HEK293T (cell line): ENCODE results near the gene FYB1.

Experiments
- CTCF ChIA-PET: fragments of 350-600 bp; formaldehyde crosslinking; extraction: SDS; loops from one replicate; lab custom pipeline; 2021; ENCODE audit warnings: antibody characterized with exemption, inconsistent platforms; lab: Yijun Ruan, JAX
- POLR2A ChIA-PET: fragments of 350-600 bp; formaldehyde crosslinking; extraction: SDS; loops from one replicate; lab custom pipeline; 2020; ENCODE audit warnings: antibody characterized with exemption, inconsistent platforms; lab: Yijun Ruan, JAX
- DNase-seq: peaks from one replicate; pipeline ENCODE4 v3.0.0; 2012; ENCODE audit warnings: mixed read lengths; ENCODE audit errors: extremely low spot score
- ARNT ChIP-seq: fragments of 450-650 bp; IDR thresholded peaks from 2 replicates; pipeline ENCODE4 v1.6.1; 2017; ENCODE audit warnings: mild to moderate bottlenecking
- BHLHE40 ChIP-seq: fragments of 450-650 bp; IDR thresholded peaks from 2 replicates; pipeline ENCODE4 v1.6.1; 2016; ENCODE audit warnings: mild to moderate bottlenecking, moderate library complexity, borderline replicate concordance
- CTBP1 ChIP-seq: fragments of 450-650 bp; IDR thresholded peaks from 2 replicates; pipeline ENCODE4 v1.6.1; 2016; ENCODE audit warnings: borderline replicate concordance
- ELF4 ChIP-seq: fragments of 450-650 bp; IDR thresholded peaks from 2 replicates; pipeline ENCODE4 v1.6.1; 2017; ENCODE audit warnings: antibody characterized with exemption
- FOXA1 ChIP-seq: fragments of 450-650 bp; IDR thresholded peaks from 2 replicates; pipeline ENCODE4 v1.6.1; 2016; ENCODE audit warnings: mild to moderate bottlenecking
- FOXK2 ChIP-seq: fragments of 450-650 bp; IDR thresholded peaks from 2 replicates; pipeline ENCODE4 v1.6.1; 2016; ENCODE audit warnings: mild to moderate bottlenecking
- FOXM1 ChIP-seq: fragments of 450-650 bp; IDR thresholded peaks from 2 replicates; pipeline ENCODE4 v1.6.1; 2017; ENCODE audit warnings: mild to moderate bottlenecking, borderline replicate concordance
- HDGF ChIP-seq: fragments of 450-650 bp; IDR thresholded peaks from 2 replicates; pipeline ENCODE4 v1.6.1; 2017; ENCODE audit warnings: antibody characterized with exemption, borderline replicate concordance
- L3MBTL2 ChIP-seq: fragments of 450-650 bp; conservative IDR thresholded peaks from 2 replicates; pipeline ENCODE4 v1.6.1; 2016; ENCODE audit warnings: mild to moderate bottlenecking
- LEF1 ChIP-seq: fragments of 450-650 bp; IDR thresholded peaks from 2 replicates; pipeline ENCODE4 v1.6.1; 2017; ENCODE audit warnings: mild to moderate bottlenecking, borderline replicate concordance
- NFRKB ChIP-seq: fragments of 450-650 bp; IDR thresholded peaks from 2 replicates; pipeline ENCODE4 v1.6.1; 2016; ENCODE audit warnings: mild to moderate bottlenecking, moderate library complexity
- PKNOX1 ChIP-seq: fragments of 450-650 bp; IDR thresholded peaks from 2 replicates; pipeline ENCODE4 v1.6.1; 2016
- SP1 ChIP-seq: fragments of 450-650 bp; IDR thresholded peaks from 2 replicates; pipeline ENCODE4 v1.6.1; 2017
- SUZ12 ChIP-seq: fragments of 450-650 bp; IDR thresholded peaks from 2 replicates; pipeline ENCODE4 v1.6.1; 2016; ENCODE audit warnings: mild to moderate bottlenecking
- TARDBP ChIP-seq: fragments of 450-650 bp; IDR thresholded peaks from 2 replicates; pipeline ENCODE4 v1.6.1; 2016
- ZNF384 ChIP-seq: fragments of 450-650 bp; IDR thresholded peaks from 2 replicates; pipeline ENCODE4 v1.6.1; 2016

The FYB1 gene

GRCh38 chr5:39192450-39193160 is 26.8 kb downstream of the FYB1 start:
- ChIA-PET POLR2A (no interaction called here), CTCF (no interaction called here)
- TF ChIP-seq LEF1 (no peak), ZNF384 (no peak), TARDBP (no peak), FOXK2 (no peak), ELF4 (no peak), SUZ12 (no peak), BHLHE40 (no peak), FOXA1 (no peak), NFRKB (no peak), FOXM1 (no peak), SP1 (no peak), L3MBTL2 (no peak), ARNT (no peak), PKNOX1 (no peak), HDGF (no peak), CTBP1 (no peak)
- no peak for DNase-seq

GRCh38 chr5:39191216-39191615 is 28.1 kb downstream of the FYB1 start:
- POLR2A ChIA-PET = no interaction called here
- CTCF ChIA-PET = no interaction called here
- no peak for DNase-seq
- TF ChIP-seq FOXK2 (no peak), SUZ12 (no peak), SP1 (no peak), CTBP1 (no peak)

GRCh38 chr5:39190311-39191102 is 28.9 kb downstream of the FYB1 start:
- CTCF ChIA-PET = interaction anchor here (1.2 kb wide), 1 partner anchor 27 kb away, joined by 4 read pairs; no protein-coding TSS in a partner anchor
- DNase-seq = no peak
- POLR2A ChIA-PET = no interaction called here
- no peak for TF ChIP-seq LEF1
- TF ChIP-seq BHLHE40 = no peak
- no peak for TF ChIP-seq PKNOX1
- TF ChIP-seq FOXM1 = no peak
- no peak for TF ChIP-seq FOXA1
- no peak for TF ChIP-seq FOXK2
- TF ChIP-seq HDGF = no peak
- no peak for TF ChIP-seq SP1
- TF ChIP-seq ELF4 = no peak
- TF ChIP-seq ARNT = no peak

GRCh38 chr5:39189292-39189955 is 29.9 kb downstream of the FYB1 start:
- ChIA-PET CTCF (interaction anchor here (1.2 kb wide), 1 partner anchor 28 kb away, joined by 4 read pairs; no protein-coding TSS in a partner anchor), POLR2A (no interaction called here)
- TF ChIP-seq NFRKB (no peak), SUZ12 (no peak), ARNT (no peak), FOXK2 (no peak), TARDBP (no peak), FOXM1 (no peak), L3MBTL2 (no peak)
- DNase-seq = no peak

- TF ChIP-seq FOXA1 (no peak), NFRKB (no peak), LEF1 (no peak), ARNT (no peak), BHLHE40 (no peak), PKNOX1 (no peak), SP1 (no peak), FOXM1 (no peak), ZNF384 (no peak), CTBP1 (no peak), ELF4 (no peak), FOXK2 (no peak), TARDBP (no peak), L3MBTL2 (no peak), SUZ12 (no peak), HDGF (no peak)
- POLR2A ChIA-PET = no interaction called here
- no peak for DNase-seq
- CTCF ChIA-PET = no interaction called here
Measured at GRCh38 chr5:39187831-39188731, 31.3 kb downstream of the FYB1 start.
